Calu3 (cell line): ENCODE results near the gene NDUFA13. TPM values are rescaled to one million over a fixed set of nuclear protein-coding genes. Genes with fewer than 3 reads are reported as not detected.

Source experiments
- BruUV-seq: library from RNA; stranded (reverse); fragments of 400-500 nt; replicated peaks from 2 replicates; lab custom pipeline; 2021; lab: Mats Ljungman, UMichigan
- CTCF ChIA-PET: fragments of 300-600 bp; sonication (Branson Sonifier 250); formaldehyde crosslinking; loops from one replicate; lab custom pipeline; 2022; ENCODE audit warnings: antibody characterized with exemption; lab: Charles Lee
- DNase-seq: peaks from one replicate; pipeline ENCODE4 v3.0.0; 2022
- H3K27ac Mint-ChIP-seq: one replicate; pipeline ENCODE4 v1.8.0; 2022; ENCODE audit warnings: mixed read lengths; ENCODE audit not compliant: unreplicated experiment
- H3K27me3 Mint-ChIP-seq: one replicate; pipeline ENCODE4 v1.8.0; 2022; ENCODE audit warnings: mixed read lengths; ENCODE audit not compliant: unreplicated experiment
- H3K36me3 Mint-ChIP-seq: one replicate; pipeline ENCODE4 v1.8.0; 2022; ENCODE audit warnings: mild to moderate bottlenecking, moderate library complexity, mixed read lengths; ENCODE audit not compliant: insufficient read depth, unreplicated experiment
- H3K4me1 Mint-ChIP-seq: one replicate; pipeline ENCODE4 v1.8.0; 2022; ENCODE audit warnings: mild to moderate bottlenecking, low read depth, mixed read lengths; ENCODE audit not compliant: unreplicated experiment
- H3K4me3 Mint-ChIP-seq: one replicate; pipeline ENCODE4 v1.8.0; 2022; ENCODE audit warnings: mild to moderate bottlenecking, low read depth, moderate library complexity, mixed read lengths; ENCODE audit not compliant: unreplicated experiment
- H3K9me3 Mint-ChIP-seq: one replicate; pipeline ENCODE4 v1.8.0; 2022; ENCODE audit warnings: low read depth, mixed read lengths; ENCODE audit not compliant: unreplicated experiment
- intact Hi-C: fragments of 100-400 bp; cut with micrococcal nuclease; formaldehyde crosslinking; loops from one replicate; pipeline ENCODE4 v1.10.0; 2022; ENCODE audit not compliant: unreplicated experiment
- total RNA-seq: library from RNA; stranded (reverse); gene quantifications from 2 replicates; pipeline ENCODE4 v1.2.3, GENCODE V29; 2022
- TF ChIP-seq, protein P1 (sequence below): fragments of 200-600 bp; IDR thresholded peaks from one replicate; pipeline ENCODE4 v1.8.0; 2022; ENCODE audit warnings: antibody characterized with exemption; ENCODE audit not compliant: unreplicated experiment

The NDUFA13 gene
- total RNA-seq, 1 experiment from 2014 or later = 191 TPM

DNA sequence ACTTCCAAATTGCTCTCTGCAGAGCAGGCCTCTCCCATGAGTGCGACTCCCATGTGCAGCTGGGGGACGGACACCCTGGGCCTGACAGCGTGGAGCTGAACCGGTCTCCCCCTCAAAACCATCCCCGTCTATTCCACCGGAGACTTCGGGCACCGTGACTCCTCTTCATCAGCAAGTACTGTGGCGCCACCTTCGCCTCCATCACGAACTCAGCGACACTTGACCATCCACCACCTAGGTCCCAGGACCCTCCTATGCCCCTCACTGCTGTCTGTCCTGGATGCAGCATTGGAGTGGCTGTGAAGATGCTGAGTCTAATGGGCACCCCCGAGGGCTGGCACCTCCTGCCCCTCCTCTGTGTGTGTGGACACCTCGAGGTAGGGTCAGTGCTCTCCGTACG lies 42.6 kb downstream of the NDUFA13 start:
- DNase-seq = no peak
- no peaks in the 10 kb centered on the region for H3K27me3 Mint-ChIP-seq
- H3K27ac Mint-ChIP-seq = no peak overlapping the region
- no peaks in the 10 kb centered on the region for H3K4me1 Mint-ChIP-seq
- TF ChIP-seq, protein P1, sequence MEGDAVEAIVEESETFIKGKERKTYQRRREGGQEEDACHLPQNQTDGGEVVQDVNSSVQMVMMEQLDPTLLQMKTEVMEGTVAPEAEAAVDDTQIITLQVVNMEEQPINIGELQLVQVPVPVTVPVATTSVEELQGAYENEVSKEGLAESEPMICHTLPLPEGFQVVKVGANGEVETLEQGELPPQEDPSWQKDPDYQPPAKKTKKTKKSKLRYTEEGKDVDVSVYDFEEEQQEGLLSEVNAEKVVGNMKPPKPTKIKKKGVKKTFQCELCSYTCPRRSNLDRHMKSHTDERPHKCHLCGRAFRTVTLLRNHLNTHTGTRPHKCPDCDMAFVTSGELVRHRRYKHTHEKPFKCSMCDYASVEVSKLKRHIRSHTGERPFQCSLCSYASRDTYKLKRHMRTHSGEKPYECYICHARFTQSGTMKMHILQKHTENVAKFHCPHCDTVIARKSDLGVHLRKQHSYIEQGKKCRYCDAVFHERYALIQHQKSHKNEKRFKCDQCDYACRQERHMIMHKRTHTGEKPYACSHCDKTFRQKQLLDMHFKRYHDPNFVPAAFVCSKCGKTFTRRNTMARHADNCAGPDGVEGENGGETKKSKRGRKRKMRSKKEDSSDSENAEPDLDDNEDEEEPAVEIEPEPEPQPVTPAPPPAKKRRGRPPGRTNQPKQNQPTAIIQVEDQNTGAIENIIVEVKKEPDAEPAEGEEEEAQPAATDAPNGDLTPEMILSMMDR = no peak
- CTCF ChIA-PET = no interaction called here
- no peaks in the 10 kb centered on the region for H3K9me3 Mint-ChIP-seq
- intact Hi-C loops = loop anchor here (10.0 kb wide), 1 partner anchor 46 kb away; no protein-coding TSS in a partner anchor
- H3K36me3 Mint-ChIP-seq = no peaks in the 10 kb centered on the region
- BruUV-seq = no TSS peak
- no peak overlapping the region for H3K4me3 Mint-ChIP-seq

DNA sequence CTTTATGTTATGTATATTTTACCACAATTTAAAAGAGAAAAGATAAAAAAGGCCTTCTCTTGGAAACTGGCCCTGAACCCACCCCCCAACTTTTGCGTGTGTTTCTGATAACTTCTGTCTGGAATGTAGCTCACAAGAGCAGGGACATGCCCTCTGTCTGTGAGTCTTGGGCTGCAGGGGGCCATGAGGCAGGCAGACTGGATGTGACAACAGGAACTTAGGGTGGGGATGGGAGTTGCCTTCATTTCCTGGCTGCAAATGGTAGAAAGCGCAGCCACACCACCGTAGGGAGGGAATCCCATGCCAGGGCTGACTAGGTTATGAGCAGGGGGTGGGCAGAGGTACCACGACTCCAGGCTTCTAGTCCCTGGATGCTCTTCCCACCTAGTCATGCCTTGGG lies 43.9 kb downstream of the NDUFA13 start:
- Mint-ChIP-seq H3K27me3 (no peaks in the 10 kb centered on the region), H3K27ac (no peak overlapping the region), H3K4me1 (no peaks in the 10 kb centered on the region), H3K4me3 (no peak overlapping the region), H3K9me3 (no peaks in the 10 kb centered on the region), H3K36me3 (no peaks in the 10 kb centered on the region)
- intact Hi-C loops = loop anchor here (10.0 kb wide), 1 partner anchor 45 kb away; no protein-coding TSS in a partner anchor
- TF ChIP-seq, protein P1 = no peak
- no peak for DNase-seq
- no TSS peak for BruUV-seq
- CTCF ChIA-PET = no interaction called here

- DNase-seq = no peak
- no peaks in the 10 kb centered on the region for H3K27me3 Mint-ChIP-seq
- H3K36me3 Mint-ChIP-seq = no peaks in the 10 kb centered on the region
- no peaks in the 10 kb centered on the region for H3K9me3 Mint-ChIP-seq
- H3K27ac Mint-ChIP-seq = no peak overlapping the region
- intact Hi-C loops = no loop called here
- H3K4me3 Mint-ChIP-seq = no peak overlapping the region
- H3K4me1 Mint-ChIP-seq = no peaks in the 10 kb centered on the region
- BruUV-seq = no TSS peak
- TF ChIP-seq, protein P1 = no peak
- CTCF ChIA-PET = no interaction called here
These were observed 46.1 kb downstream of the NDUFA13 start for GRCh38 chr19:19561946-19562664.

DNA sequence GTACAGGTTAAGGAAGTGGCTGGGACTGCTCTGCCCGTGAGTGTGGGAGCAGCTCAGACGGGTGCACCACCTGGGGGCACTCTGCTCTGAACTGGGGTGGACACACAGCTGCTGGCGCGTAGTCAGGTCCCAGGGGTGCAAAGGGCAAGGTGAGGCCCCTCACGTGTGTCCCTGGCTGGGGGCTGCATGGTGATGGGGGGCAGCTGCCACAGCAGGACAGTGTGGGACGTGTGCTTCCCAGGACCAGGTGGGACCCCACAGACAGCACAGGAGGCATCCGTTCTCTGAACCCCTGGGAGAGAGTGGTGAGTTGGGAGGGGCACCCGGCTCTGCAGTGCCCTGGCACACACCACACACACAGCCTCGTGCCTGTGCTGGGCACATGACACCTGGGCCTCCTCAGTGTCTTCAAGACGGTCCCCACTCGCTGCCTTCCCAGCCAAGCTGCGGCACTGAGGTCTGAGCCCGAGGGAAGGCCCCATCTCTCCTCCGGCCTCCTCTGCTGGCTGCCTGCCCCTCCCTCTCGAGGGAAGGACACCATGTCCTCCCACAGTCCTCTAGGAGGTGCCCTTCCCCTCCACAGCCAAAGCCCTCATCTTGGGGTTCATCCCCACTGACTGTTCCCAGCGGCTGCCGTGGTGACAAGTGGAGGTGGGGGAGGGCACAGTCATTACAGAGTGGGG lies 46.8 kb downstream of the NDUFA13 start:
- no peak for DNase-seq
- H3K4me3 Mint-ChIP-seq = no peak overlapping the region
- H3K36me3 Mint-ChIP-seq = no peaks in the 10 kb centered on the region
- no peak overlapping the region for H3K27ac Mint-ChIP-seq
- H3K4me1 Mint-ChIP-seq = no peaks in the 10 kb centered on the region
- TF ChIP-seq, protein P1 = no peak
- BruUV-seq = no TSS peak
- H3K27me3 Mint-ChIP-seq = no peaks in the 10 kb centered on the region
- intact Hi-C loops = no loop called here
- CTCF ChIA-PET = no interaction called here
- no peaks in the 10 kb centered on the region for H3K9me3 Mint-ChIP-seq
